Stimulated activated CD4-positive, alpha-beta T cell treated with anti-CD3 and anti-CD28 coated beads, TNF-alpha, amount 100 ng/mL, for 1 hour (primary cell): ENCODE results near the gene DDA1.
A peak's percentile ranks its signal among the peaks of the same experiment; 100 is the strongest.
"Not testable (repeated sequence)": the region's sequence is repeated elsewhere in the genome, so short reads cannot be mapped to it uniquely, and the experiment has no call there.

Experiments used
- DNase-seq, 3 donors: peaks; one replicate each; pipeline ENCODE4 v3.0.0-alpha.2; 2020; ENCODE audit warnings: low read depth in 3 of 3, low spot score in 1 of 3

Gene DDA1

DNA sequence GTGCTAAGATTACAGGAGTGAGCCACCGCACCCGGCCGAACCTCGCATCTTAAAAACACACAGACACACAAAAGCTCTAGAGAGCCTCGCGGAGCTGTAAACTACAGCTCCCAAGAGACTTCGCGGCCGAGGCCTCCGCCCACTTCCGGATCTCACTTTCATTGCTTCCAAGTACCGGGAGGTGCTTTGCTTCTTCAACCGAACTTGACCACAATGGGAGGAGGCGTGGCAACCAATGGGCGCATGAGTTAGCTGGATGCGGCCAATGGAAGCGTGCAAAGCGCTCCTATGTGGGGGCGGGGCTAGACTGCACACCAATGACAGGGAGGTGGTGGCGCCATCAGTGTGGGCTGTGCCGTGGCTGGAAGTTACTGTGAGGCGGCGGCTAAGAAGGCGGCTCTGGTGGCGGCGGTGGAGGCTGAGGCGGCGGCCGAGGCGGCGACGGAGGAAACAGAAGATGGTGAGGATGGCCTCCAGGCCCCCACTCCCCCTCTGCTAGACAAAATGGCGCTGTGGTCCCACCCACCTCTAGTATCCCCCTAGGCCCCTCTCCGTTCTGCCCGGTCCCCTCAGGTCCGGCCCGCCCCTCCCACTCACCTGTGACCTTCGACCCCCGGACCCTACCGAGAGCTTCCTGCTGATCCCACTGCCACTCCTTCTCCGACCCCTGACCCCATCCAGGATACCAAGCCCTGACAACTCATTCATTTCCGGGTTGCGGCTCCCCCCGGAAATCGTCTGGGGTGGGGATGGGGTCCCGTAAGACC, at the start of gene DDA1:
Gene DDA1, plus strand, starts transcription at position 366 of the 767 bp plus-strand sequence. Its CDS starts 92 bp downstream, at position 458.
- DNase-seq, result peak; percentile 88 to 99 (median 97)

DNA sequence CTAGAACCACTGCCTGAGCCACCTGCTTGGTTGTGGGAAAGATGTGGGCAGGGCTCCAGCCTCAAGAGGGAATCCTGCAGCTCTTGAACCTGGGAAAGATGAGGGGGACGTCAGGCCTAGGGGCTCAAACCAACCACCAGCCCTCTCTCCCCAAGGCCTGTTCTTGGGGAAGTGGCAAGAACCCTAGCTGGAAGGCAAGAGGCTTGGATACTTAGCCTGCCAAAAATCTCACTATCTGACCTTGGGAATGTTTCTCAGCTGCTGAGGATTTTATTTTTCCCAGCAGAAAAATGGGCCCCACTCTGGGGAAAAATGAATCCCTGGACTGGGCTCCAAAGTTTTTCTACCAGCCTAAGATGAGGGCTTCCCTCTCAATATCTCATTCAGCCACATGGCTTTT, 49.4 kb upstream of the DDA1 start:
- no peak for DNase-seq

DNA sequence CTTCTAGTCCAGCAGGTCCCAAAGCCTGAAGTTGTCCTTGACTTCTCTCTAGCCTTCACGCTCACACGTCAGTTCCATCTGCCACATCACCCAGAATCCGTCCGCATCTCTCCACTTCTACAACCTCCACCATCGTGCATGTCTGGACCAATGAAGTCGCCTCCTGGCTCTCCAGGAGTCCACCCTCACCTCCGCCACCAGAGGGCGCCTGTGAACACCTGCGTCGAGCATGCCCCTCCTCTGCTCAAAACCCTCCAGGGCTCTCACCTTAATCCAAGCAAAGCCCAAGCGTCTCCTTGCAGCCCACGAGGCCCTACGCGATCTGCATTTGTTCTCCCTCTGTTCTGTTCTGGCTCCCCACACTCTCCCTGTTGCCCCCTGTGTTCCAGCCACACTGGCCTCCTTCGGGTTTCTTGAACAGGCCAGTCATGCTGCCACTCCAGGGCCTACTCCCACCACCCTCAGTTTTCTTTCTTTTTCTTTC, 48.5 kb upstream of the DDA1 start:
- DNase-seq, result peak; percentile 77 to 88 (median 81)

DNA sequence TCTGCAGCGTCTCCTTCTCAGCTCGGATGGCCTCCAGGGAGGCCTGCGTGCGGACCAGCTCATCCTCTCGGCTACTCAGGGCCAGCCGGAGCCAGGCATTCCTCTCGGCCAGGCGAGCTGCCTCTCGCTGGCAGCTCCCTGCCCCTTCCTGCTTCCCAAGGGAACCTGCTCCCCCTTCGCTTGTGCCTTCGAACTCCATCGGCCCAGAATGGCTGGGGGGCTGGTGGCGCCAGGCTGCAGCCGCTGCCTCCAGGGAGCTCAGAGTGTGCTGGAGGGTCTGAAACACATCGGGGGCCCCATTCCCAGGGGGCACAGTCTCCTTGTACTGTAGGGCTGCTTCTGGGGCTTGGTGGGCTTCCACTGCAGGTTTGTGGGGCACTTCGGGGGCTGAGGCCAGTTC, 46.8 kb upstream of the DDA1 start:
- DNase-seq, result no peak

DNA sequence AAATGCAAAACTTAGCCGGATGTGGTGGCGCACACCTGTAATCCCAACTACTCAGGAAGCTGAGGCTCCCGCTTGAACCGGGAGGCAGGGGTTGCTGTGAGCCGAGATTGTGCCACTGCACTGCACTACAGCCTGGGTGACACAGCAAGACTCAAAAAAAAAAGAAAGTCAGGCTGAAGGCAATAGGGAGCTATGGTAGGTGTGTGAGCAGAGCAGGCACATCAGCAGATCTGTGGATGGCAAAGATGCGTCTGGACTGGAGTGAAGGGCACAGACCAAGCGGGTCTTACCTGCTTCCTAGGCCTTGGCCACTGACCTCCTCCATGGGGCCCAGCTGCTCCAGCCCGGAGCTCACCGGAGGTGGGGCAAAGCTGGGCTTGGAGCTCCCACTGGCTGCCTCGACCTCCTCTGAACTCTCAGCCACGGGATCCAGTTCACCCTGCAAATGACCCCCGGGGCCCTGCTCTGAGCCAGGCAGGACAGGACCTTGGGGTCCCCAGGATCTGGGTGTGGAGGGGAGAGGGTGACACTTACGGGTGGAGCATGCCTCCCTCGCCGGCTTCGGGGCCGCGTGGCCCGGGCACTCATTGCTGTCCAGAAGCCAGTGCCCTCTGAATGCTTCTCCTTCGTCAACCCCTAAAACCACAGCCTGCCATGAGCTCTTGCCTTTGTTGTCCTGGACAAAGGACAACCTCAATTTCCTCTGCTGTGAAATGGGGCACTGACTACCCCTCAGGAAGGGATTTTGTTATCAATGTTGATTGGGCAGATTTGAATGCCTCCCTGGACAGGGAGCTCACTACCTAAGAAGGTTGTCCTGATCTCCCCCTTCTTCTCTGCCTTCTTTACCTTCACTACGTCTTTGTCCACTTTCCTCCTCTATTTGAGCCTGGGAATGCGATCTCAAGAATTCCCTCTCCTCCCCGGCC, 45.4 kb upstream of the DDA1 start:
- no peak for DNase-seq

DNA sequence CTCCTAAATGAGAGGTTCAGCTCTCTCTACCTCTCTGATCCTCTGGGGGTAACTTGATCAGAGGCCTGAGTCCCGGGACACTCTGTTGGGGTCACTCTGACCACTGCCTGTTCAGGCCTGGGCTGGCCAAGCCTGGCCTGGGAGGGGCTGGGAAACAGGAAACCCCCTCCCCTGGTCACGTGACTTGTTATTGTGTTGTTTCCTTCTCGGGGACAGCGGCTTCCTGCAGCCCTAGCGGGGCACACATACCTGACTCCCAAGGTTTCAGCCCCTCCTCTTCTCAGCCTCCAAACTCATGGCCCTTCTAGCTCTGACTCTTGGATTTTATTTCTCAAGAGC, 44.8 kb upstream of the DDA1 start, which contains the start of gene USHBP1:
Gene USHBP1, minus strand, starts transcription at position 105 of the 339 bp plus-strand sequence. CDS start 446 bp downstream, outside the sequence.
- no peak for DNase-seq

DNA sequence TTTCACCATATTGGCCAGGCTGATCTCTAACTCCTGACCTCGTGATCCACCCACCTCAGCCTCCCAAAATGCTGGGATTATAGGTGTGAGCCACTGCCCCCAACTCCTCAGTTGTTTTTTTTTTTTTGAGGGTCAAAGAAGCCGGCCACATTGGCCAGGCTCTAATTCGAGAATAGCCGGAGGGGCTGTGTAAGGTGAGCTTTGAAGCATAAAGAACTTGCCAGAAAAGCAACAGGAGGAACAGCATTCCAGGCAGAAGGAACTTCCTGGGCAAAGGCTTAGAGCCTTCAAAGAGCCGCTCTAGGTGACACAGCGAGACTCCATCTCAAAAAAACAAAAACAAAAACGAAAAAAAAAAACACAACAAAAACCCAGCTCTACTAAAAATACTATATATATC, 43.3 kb upstream of the DDA1 start:
- DNase-seq, result no peak

DNA sequence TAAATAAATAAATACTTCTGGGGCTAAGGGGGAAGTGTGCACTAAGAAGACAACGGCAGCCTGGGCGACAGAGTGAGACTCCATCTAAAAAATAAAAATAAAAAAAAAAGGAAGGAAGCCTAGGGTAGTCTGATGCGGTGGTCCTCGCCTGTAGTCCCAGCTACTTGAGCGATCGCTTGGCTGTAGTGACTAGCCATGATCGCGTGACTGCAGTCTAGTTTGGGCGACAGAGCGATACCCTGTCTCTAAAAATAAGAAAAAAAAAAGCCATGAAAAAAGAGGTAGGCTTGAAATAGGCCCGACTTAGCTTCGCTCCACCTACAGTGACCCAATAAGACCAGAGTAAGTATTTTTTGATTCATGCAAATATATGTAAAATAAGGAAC, 42.8 kb upstream of the DDA1 start:
- DNase-seq, result no peak

DNA sequence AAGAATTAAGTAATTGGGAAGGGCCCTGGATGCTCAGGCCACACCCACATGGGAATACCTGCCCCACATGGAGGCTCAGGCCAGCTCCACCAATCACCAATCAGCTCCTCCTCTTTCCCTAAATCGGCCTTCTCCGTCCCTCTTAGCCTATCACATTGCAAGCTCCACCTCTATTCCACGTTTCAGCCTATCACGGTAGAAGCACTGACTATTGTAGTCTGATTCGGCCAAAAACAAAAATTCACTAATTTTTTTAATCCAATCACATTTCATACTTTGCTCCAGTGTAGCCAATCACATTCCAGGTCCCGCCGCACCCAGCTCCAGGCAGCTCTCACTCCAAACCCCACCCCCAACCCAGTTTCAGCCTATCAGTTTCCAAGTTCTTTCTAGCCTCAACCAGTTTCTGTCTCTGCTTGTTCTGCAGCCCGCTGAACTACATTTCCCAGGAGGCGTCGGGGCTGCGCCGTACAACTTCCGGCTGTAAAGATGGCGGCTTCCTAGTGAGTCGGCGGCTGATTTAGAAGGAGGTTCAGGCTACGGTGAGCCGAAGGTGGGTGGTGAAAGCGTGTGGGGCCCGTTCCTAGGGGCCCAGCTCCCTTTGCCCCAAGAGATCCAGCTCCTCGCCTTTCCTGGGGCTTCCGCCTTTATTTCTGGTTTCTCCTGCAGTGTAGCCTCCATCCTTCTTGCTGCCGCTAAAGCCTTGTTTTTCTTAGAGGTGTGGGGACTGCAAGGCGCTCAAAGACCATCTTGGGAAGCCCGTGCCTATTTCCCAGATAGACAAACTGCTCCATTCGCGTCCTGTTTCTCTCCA, 42.2 kb upstream of the DDA1 start, which contains the start of gene BABAM1:
Gene BABAM1, plus strand, starts transcription at position 469 of the 814 bp plus-strand sequence. CDS start 1,364 bp downstream, outside the sequence.
- DNase-seq, result peak; percentile 76 to 90 (median 86)

DNA sequence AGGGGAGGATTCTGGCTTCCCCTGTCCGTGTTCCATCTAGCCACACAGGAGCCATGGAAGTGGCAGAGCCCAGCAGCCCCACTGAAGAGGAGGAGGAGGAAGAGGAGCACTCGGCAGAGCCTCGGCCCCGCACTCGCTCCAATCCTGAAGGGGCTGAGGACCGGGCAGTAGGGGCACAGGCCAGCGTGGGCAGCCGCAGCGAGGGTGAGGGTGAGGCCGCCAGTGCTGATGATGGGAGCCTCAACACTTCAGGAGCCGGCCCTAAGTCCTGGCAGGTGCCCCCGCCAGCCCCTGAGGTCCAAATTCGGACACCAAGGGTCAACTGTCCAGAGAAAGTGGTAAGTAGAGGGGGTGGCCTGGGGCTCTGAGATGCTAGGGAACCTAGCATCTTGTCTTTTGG, 40.6 kb upstream of the DDA1 start:
- no peak for DNase-seq

DNA sequence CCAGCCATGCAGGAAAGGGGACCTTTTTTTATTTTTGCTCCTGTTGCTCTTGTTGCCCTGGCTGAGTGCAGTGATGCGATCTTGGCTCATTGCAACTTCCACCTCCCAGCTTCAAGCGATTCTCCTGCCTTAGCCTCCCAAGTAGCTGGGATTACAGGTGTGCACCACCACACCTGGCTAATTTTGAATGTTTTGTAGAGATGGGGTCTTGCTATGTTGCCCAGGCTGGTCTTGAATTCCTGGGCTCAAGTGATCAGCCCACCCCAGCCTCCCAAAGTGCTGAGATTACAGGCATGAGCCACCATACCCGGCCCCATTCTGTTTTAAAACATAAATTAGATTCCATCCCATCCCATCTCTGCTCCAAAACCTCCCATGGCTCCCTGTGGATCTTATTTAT, 34.5 kb upstream of the DDA1 start:
- not testable (repeated sequence) for DNase-seq

DNA sequence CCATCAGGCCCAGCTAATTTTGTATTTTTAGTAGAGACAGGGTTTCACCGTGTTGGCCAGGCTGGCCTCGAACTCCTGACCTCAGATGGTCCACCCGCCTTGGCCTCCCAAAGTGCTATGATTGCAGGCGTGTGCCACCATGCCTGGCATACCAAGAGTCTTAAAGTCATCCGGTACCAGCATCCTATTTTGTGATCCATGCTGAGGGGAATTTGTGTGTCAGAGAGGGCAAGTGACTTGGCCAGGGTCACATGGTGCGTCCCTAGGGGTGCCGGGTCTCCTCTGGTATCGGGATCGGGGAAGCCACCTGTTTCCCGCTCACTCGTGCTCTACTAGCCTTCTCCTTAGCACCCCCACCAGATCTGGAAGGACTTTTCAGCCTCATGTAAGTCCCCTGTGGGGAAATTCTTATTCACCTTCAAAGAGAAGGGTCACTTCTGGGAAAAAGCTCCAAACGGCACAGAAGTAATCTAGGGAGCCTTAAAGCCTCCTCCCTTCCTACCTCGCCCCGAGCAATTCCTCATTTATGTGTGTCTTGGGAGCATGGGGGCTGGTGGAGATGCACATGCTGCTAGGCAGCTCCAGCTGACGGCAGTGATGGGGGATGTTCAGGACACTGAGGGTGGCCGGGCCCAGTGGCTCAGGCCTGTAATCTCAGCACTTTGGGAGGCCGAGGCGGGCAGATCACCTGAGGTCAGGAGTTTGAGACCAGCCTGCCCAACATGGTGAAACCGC, 33.8 kb upstream of the DDA1 start:
- no peak for DNase-seq

DNA sequence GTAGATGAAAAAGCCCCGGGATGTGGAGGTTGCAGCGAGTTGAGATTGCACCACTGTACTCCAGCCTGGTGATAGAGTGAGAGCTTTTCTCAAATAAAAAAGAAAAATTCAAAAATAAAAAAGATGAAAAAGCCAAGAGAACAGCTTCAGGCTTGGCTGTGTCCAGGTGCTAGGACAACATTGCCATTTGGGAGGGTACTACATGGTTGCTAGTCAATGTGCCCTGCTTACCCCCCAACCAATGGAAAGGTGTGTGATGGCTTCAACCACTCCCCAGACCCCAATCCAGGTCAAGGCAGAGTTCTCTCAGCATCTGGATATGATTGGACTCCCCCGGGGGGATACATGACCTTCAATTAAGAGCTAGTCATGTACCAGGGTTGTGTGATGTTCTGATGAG, 29.9 kb upstream of the DDA1 start:
- no peak for DNase-seq

DNA sequence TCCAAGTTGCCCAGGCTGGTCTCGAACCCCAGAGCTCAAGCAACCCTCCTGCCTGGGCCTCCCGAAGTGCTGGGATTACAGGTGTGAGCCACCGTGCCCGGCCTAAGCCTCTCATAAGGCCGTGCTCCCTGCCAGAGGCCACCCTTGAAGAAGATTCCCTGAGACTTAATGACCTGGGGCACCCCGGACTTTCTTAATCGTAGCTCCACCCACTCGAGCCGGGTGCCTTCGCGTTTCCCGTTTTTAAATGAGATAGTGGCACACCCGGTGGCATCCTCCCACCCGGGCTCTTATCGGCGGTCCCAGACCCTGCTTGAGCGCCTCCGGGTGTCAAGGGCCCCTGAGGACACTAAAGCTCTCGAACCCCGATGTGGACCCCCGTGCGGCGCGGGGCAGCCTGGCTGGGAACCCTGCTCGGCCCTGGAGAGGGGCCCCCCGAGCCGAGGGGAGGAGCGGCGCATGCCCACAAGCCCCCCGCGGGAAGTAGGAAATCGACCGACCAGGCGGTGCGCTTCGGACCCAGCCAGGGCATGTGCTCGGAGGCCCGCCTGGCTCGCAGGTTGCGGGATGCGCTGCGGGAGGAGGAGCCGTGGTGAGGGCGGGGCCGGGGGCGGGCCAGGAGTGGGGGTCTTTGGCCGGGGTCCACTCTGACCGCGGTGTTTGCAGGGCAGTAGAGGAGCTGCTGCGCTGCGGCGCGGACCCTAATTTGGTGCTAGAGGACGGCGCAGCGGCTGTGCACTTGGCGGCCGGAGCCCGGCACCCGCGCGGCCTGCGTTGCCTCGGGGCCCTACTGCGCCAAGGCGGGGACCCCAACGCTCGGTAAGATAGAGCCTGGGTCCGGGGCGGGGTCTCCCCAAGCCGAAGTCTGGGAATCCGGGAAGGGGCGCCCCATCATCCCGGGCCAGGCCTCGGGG, 27.7 kb upstream of the DDA1 start, which contains the start of gene ANKLE1:
Gene ANKLE1, plus strand, starts transcription at position 511 of the 914 bp plus-strand sequence. Its CDS starts 20 bp downstream, at position 531.
- DNase-seq, result peak in 1 of 3 donors; percentile 34

DNA sequence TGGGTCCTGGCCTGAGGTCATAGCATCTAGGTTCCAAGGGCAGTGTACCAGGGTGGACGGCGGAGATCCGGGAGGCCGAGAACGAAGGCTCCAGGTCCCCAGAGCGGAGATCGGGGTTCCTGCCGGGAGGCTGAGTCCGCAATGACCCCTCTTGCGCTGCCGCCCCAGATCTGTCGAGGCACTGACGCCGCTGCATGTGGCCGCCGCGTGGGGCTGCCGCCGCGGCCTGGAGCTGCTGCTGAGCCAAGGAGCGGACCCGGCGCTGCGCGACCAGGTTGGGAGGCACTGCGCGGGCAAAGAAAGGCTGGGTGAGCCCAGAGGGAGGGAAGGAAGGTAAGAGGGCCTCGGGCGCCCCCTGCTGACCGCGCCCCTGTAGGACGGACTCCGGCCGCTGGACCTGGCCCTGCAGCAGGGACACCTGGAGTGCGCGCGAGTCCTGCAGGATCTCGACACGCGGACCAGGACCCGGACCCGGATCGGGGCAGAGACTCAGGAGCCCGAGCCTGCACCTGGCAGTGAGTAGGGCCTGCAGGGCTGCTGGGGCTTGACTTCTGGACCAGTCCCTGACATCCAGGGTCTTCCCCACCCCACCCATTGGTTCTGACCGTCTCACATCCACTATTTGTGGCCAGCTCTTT, 26.8 kb upstream of the DDA1 start:
- peak in 2 of 3 donors; percentile 58 to 74 for DNase-seq

DNA sequence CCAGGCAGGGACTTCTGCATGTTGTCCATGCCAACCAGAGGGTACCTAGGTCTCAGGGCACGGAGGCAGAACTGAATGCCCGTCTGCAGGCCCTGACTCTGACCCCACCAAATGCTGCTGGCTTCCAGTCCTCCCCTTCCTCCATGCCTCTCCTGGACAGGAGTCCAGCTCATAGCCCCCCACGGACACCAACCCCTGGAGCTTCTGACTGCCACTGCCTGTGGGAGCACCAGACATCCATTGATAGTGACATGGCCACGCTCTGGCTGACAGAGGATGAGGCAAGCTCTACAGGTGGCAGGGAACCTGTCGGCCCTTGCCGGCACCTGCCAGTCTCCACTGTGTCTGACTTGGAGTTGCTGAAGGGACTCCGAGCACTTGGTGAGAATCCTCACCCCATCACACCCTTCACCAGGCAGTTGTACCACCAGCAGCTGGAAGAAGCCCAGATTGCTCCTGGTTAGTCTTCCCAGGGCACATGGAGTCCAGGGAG, 25.8 kb upstream of the DDA1 start:
- no peak for DNase-seq

DNA sequence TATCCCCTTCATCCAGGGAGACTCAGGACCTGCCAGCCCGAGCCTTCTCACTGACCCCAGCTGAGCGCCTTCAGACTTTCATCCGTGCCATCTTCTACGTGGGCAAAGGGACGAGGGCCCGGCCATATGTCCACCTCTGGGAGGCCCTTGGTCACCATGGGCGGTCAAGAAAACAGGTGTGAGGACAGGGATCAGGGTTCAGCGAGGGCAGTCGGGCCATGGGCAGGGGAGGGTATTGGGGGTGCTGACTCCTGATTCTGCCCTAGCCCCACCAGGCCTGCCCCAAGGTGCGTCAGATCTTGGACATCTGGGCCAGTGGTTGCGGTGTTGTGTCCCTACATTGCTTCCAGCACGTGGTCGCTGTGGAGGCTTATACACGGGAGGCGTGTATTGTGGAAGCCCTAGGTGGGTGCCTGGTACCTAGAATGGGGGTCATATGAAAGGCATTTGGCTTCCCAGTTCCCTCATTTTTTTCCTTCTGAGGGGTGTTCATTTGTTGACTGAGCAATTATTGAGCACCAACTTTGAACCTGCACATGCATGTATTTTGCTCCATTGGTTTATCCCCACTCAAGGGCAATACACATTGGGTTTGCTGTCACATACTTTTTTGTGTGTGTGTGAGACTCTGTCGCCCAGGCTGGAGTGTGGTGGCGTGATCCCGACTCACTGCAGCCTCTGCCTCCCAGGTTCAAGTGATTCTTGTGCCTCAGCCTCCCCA, 23.8 kb upstream of the DDA1 start:
- no peak for DNase-seq

DNA sequence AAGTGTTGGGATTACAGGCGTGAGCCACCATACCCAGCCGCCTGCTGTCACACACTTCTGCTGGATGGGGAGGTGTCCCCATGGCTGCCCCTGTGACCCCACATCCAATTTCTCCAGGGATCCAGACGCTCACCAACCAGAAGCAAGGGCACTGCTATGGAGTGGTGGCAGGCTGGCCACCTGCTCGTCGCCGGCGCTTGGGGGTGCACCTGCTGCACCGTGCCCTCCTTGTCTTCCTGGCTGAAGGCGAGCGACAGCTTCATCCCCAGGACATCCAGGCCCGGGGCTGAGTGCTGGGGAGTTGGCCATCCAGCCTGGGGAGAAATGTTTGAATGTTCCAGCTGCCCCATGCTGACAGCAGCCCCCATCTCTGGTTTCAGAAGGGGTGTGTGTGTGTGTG, 23.1 kb upstream of the DDA1 start:
- DNase-seq, result no peak
